ENCODE data around the gene PDE11A.
"Not testable (repeated sequence)": the region's sequence is repeated elsewhere in the genome, so short reads cannot be mapped to it uniquely, and the experiment has no call there.

PDE11A gene

GRCh38 chr2:178093471-178093870 is 20.9 kb upstream of the PDE11A start:
- H3K9ac ChIP-seq = no peak overlapping the region
- no peaks in the 10 kb centered on the region for H3K79me2 ChIP-seq
- H3K4me3 ChIP-seq (ENCODE audit: low read depth, low read length) = no peak overlapping the region
- H3K27ac ChIP-seq = no peak overlapping the region
- H3K36me3 ChIP-seq (ENCODE audit: control insufficient read depth, insufficient read depth, low read length) = no peaks in the 10 kb centered on the region
- TF ChIP-seq, protein P1, sequence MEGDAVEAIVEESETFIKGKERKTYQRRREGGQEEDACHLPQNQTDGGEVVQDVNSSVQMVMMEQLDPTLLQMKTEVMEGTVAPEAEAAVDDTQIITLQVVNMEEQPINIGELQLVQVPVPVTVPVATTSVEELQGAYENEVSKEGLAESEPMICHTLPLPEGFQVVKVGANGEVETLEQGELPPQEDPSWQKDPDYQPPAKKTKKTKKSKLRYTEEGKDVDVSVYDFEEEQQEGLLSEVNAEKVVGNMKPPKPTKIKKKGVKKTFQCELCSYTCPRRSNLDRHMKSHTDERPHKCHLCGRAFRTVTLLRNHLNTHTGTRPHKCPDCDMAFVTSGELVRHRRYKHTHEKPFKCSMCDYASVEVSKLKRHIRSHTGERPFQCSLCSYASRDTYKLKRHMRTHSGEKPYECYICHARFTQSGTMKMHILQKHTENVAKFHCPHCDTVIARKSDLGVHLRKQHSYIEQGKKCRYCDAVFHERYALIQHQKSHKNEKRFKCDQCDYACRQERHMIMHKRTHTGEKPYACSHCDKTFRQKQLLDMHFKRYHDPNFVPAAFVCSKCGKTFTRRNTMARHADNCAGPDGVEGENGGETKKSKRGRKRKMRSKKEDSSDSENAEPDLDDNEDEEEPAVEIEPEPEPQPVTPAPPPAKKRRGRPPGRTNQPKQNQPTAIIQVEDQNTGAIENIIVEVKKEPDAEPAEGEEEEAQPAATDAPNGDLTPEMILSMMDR (IDR thresholded peaks at IDR 0.05) = no peak
- H3K9me3 ChIP-seq (ENCODE audit: control insufficient read depth, low read length) = no peaks in the 10 kb centered on the region
- no peak overlapping the region for H2AFZ ChIP-seq
- peaks cover 3% of the 10 kb centered on the region for H3K4me1 ChIP-seq
- H3K4me2 ChIP-seq (ENCODE audit: low read length) = no peak overlapping the region
- no peaks in the 10 kb centered on the region for H3K27me3 ChIP-seq (ENCODE audit: control insufficient read depth, insufficient read depth, low read length)

GRCh38 chr2:178088774-178089270 is 16.2 kb upstream of the PDE11A start:
- H3K9ac ChIP-seq = no peak overlapping the region
- no peaks in the 10 kb centered on the region for H3K36me3 ChIP-seq (ENCODE audit: control insufficient read depth, insufficient read depth, low read length)
- H3K4me2 ChIP-seq (ENCODE audit: low read length) = no peak overlapping the region
- peak overlapping the region; percentile 26 for H2AFZ ChIP-seq
- TF ChIP-seq, protein P1 (IDR thresholded peaks at IDR 0.05) = no peak
- no peaks in the 10 kb centered on the region for H3K27me3 ChIP-seq (ENCODE audit: control insufficient read depth, insufficient read depth, low read length)
- peaks cover 3% of the 10 kb centered on the region for H3K4me1 ChIP-seq
- H3K27ac ChIP-seq = no peak overlapping the region
- no peaks in the 10 kb centered on the region for H3K9me3 ChIP-seq (ENCODE audit: control insufficient read depth, low read length)
- no peak overlapping the region for H3K4me3 ChIP-seq (ENCODE audit: low read depth, low read length)
- no peaks in the 10 kb centered on the region for H3K79me2 ChIP-seq

DNA sequence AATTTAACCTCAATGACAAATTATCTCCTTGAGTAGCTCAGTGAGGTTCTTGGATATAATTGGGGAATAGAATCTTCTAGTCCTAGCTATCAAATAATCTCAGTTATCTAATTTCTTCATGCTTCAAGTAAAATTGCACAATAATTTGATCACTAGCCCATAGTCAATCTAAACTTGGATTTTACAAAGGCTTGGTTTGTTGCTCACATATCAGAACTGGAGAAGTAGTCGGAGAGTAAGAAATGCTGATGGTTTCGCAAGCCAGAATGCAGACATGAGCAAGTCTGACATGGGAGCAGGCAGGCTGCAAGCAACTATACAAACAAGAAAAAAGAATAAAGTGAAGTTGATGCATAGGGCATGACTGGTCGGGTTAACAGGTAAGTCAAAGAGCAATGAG is 11.7 kb upstream of the PDE11A start:
- Histone ChIP-seq H3K79me2 (no peaks in the 10 kb centered on the region), H3K4me2 (ENCODE audit: low read length) (no peak overlapping the region), H3K36me3 (ENCODE audit: control insufficient read depth, insufficient read depth, low read length) (no peaks in the 10 kb centered on the region), H3K27ac (no peak overlapping the region), H3K4me3 (ENCODE audit: low read depth, low read length) (no peak overlapping the region), H3K27me3 (ENCODE audit: control insufficient read depth, insufficient read depth, low read length) (no peaks in the 10 kb centered on the region), H3K9ac (no peak overlapping the region), H3K4me1 (peaks cover 3% of the 10 kb centered on the region), H2AFZ (peak overlapping the region; percentile 36), H3K9me3 (ENCODE audit: control insufficient read depth, low read length) (no peaks in the 10 kb centered on the region)
- TF ChIP-seq, protein P1 (IDR thresholded peaks at IDR 0.05) = no peak

DNA sequence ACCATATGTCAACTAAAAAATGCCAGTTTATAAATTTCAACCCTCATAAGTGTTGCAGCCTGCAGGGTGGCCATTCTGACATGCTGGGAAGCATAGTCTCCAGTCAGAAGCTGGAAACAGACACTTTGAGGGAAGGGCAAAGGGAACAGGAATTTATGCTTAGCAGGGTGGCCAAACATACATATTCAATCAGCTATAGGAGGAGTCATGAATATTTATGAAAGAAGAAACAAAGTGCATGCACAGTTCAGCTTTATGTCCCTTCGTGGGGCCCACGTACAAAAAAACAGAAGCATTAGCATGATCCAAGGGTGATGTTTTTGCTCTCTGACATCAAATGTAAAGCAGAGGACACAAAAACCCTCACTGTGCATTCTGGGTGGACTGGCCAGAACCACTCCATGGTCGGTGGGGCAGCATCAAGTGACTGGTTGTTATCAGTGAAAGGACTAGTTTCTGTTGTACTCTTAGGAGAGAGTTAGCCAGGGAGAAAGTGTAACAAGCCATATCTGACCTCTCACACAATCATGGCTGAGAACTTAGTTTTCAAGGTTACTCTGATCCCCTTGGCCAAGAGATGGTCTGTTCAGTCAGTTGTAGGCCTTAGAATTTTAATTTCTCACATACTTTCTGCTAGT is 9.9 kb upstream of the PDE11A start:
- TF ChIP-seq, protein P1 (IDR thresholded peaks at IDR 0.05) = no peak
- no peaks in the 10 kb centered on the region for H3K27me3 ChIP-seq (ENCODE audit: control insufficient read depth, insufficient read depth, low read length)
- H3K36me3 ChIP-seq (ENCODE audit: control insufficient read depth, insufficient read depth, low read length) = no peaks in the 10 kb centered on the region
- H2AFZ ChIP-seq = peak overlapping the region; percentile 29
- H3K4me3 ChIP-seq (ENCODE audit: low read depth, low read length) = no peak overlapping the region
- H3K79me2 ChIP-seq = no peaks in the 10 kb centered on the region
- H3K4me1 ChIP-seq = no peaks in the 10 kb centered on the region
- no peak overlapping the region for H3K4me2 ChIP-seq (ENCODE audit: low read length)
- no peak overlapping the region for H3K27ac ChIP-seq
- H3K9me3 ChIP-seq (ENCODE audit: control insufficient read depth, low read length) = no peaks in the 10 kb centered on the region
- H3K9ac ChIP-seq = no peak overlapping the region

- H2AFZ ChIP-seq; H3K9ac ChIP-seq; H3K36me3 ChIP-seq (ENCODE audit: control insufficient read depth, insufficient read depth, low read length); H3K4me2 ChIP-seq (ENCODE audit: low read length); H3K4me1 ChIP-seq; H3K9me3 ChIP-seq (ENCODE audit: control insufficient read depth, low read length); H3K27me3 ChIP-seq (ENCODE audit: control insufficient read depth, insufficient read depth, low read length); H3K27ac ChIP-seq; H3K79me2 ChIP-seq; H3K4me3 ChIP-seq (ENCODE audit: low read depth, low read length): not testable (repeated sequence)
These were observed 6.7 kb upstream of the PDE11A start for GRCh38 chr2:178079279-178079678.

Measured in parathyroid adenoma (tissue), 2 donors.